Testis (tissue), 2 donors: Measurements from ENCODE around the gene SNAI3.

Experiments
- CTCF ChIP-seq, 3 experiments: fragments of 450-650 bp in 2 of 3; fragments of 200-600 bp in 1 of 3; sonication (generic) in 1 of 3; IDR thresholded peaks; one replicate each; pipeline ENCODE4 v1.5.1; 2016 to 2019; ENCODE audit warnings: antibody characterized with exemption in 3 of 3, mild to moderate bottlenecking in 2 of 3, moderate library complexity in 1 of 3
- POLR2A ChIP-seq: fragments of 450-650 bp; IDR thresholded peaks from one replicate; pipeline ENCODE4 v1.6.1; 2017; ENCODE audit warnings: antibody characterized with exemption, mild to moderate bottlenecking, moderate library complexity

GRCh38 chr16:88652762-88653063 lies 33.6 kb downstream of the SNAI3 start:
- no peak for TF ChIP-seq CTCF (IDR thresholded peaks at IDR 0.05)
- no peak for TF ChIP-seq POLR2A
